Heart left ventricle (tissue), 13 donors: ENCODE results near the gene STAMBP.
"Not testable (repeated sequence)": the region's sequence is repeated elsewhere in the genome, so short reads cannot be mapped to it uniquely, and the experiment has no call there.

Experiments
- CTCF ChIP-seq, 12 donors: fragments of 200-600 bp; sonication (generic) in 4 of 12; IDR thresholded peaks; one replicate each; pipeline versions ENCODE4 v1.5.0 to v1.8.0; 2018 to 2022; ENCODE audit warnings: antibody characterized with exemption in 12 of 12, mild to moderate bottlenecking in 5 of 12
- POLR2A ChIP-seq, 2 donors: fragments of 450-650 bp; IDR thresholded peaks; one replicate each; pipeline ENCODE4 v1.6.1; 2017; ENCODE audit warnings: antibody characterized with exemption in 2 of 2, mild to moderate bottlenecking in 2 of 2, moderate library complexity in 2 of 2
- donor health status: ischemic (EF 13 %, LVEDD 7.1; RV severe dilation, severe dysfunction).
- donor health status: DM: no; HTN: yes; CAD: no.
- donor health status: DM: no; HTN: no; CAD: no.
- donor health status: ischemic (EF 25% LVEDD 6.9; RV normal size, moderate dysfunction).
- donor health status: ischemic (EF 25% LVEDD 5.7; RV mildly dilated, moderate dysfunction).
- donor health status: ischemic (EF 35%, LVEDD 5.7; RV mildly dilated, moderate dysfunction).
- donor health status: nonischemic (EF 11% LVEDD 7.7; RV severe dilation, severe dysfunction).
- donor health status: DM: yes; HTN: yes; CAD: no.
- donor health status: PGD.
- donor health status: ischemic (EF 29% LVEDD 5.4; RV normal size, mild dysfunction).
- donor health status: nonischemic (EF 23%, LVEDD 6.1; RV moderate dilation, normal function).

DNA sequence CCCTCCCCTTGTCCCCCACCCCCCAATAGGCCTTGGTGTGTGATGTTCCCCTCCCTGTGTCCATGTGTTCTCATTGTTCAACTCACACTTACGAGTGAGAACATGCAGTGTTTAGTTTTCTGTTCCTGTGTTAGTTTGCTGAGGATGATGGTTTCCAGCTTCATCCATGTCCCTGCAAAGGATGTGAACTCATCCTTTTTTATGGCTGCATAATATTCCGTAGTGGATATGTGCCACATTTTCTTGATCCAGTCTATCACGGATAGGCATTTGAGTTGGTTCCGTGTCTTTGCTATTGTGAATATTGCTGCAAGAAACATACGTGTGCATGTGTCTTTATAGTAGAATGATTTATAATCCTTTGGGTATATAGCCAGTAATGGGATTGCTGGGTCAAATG is 49.2 kb downstream of the STAMBP start:
- TF ChIP-seq CTCF, POLR2A (IDR thresholded peaks at IDR 0.05): not testable (repeated sequence)
